ENCODE measurements around the gene DOCK6.

DNA sequence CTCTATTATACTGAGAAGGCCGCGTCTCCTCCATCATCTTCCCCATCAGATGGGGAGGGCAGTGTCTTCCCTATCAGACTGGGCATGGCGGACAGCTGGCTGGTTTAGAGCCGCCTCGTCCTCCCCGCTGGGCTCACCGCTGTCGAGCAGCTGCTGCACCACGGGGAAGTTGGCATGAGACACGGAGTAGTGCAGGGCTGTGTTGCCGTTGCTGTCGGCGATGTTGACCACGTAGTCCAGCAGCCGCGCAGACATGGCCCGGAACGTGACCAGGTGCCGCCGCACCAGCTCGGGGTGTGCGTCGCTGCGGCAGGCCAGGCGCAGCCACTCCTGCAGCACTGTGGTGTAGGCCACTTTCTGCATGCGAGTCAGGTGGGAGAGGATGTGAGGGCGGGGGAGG lies 88.0 kb downstream of the DOCK6 start:
- TF ChIP-seq CTCF (IDR thresholded peaks at IDR 0.05) = no peak
- TF ChIP-seq TCF7L2 (IDR thresholded peaks at IDR 0.05; ENCODE audit: low read depth, low read length) = no peak
- no peak for TF ChIP-seq REST (IDR thresholded peaks at IDR 0.05; ENCODE audit: insufficient read depth in 1 of 2, low read depth in 2 of 2, low read length in 1 of 2)
- TF ChIP-seq POLR2AphosphoS5 (IDR thresholded peaks at IDR 0.05; ENCODE audit: low read depth, low read length) = no peak
